HCT116 (cell line): ENCODE data around the gene CAMKK1.

Source experiments
- CEBPB ChIP-seq: IDR thresholded peaks from 2 replicates; pipeline ENCODE4 v1.6.1; 2012; ENCODE audit warnings: low read depth
- EZH2phosphoT487 ChIP-seq: fragments of 200-600 bp; IDR thresholded peaks from 2 replicates; pipeline ENCODE4 v1.6.1; 2018; ENCODE audit warnings: antibody characterized with exemption, borderline replicate concordance
- FOSL1 ChIP-seq: IDR thresholded peaks from 2 replicates; pipeline ENCODE4 v1.6.1; 2012; ENCODE audit warnings: low read depth
- MAX ChIP-seq: IDR thresholded peaks from 2 replicates; pipeline ENCODE4 v1.6.1; 2012
- POLR2A ChIP-seq: IDR thresholded peaks from 2 replicates; pipeline ENCODE4 v1.7.0; 2011; ENCODE audit warnings: borderline replicate concordance; ENCODE audit not compliant: insufficient read depth, insufficient read length; ENCODE audit errors: extremely low read depth
- REST ChIP-seq: IDR thresholded peaks from 2 replicates; pipeline ENCODE4 v1.6.1; 2012; ENCODE audit warnings: low read depth
- SP1 ChIP-seq: IDR thresholded peaks from 2 replicates; pipeline ENCODE4 v1.6.1; 2012; ENCODE audit warnings: low read depth
- SRF ChIP-seq: IDR thresholded peaks from 2 replicates; pipeline ENCODE4 v1.6.1; 2012; ENCODE audit warnings: low read depth
- ZBTB33 ChIP-seq: IDR thresholded peaks from 2 replicates; pipeline ENCODE4 v1.6.1; 2011; ENCODE audit warnings: mild to moderate bottlenecking, low read length, moderate library complexity; ENCODE audit not compliant: insufficient replicate concordance; ENCODE audit errors: extremely low read depth
- ZNF274 ChIP-seq: fragments of 200-500 bp; sonication (Bioruptor generic); IDR thresholded peaks from 2 replicates; pipeline ENCODE4 v1.6.1; 2014; ENCODE audit warnings: mild to moderate bottlenecking, low read depth, low read length, inconsistent platforms
- TF ChIP-seq, protein P1 (sequence below), 3 experiments: fragments of 200-600 bp in 1 of 3; sonication (generic) in 1 of 3; IDR thresholded peaks in 2 of 3; conservative IDR thresholded peaks in 1 of 3; 2 replicates each; pipeline ENCODE4 v1.5.1; 2012 to 2017; ENCODE audit warnings: low read depth in 2 of 3, low read length in 2 of 3, antibody characterized with exemption in 1 of 3, borderline replicate concordance in 1 of 3, control low read depth in 1 of 3, mild to moderate bottlenecking in 1 of 3, mixed read lengths in 1 of 3, mixed run types in 1 of 3, moderate library complexity in 1 of 3; ENCODE audit not compliant: insufficient read depth in 1 of 3
- TF ChIP-seq, protein P2 (sequence below): IDR thresholded peaks from 2 replicates; pipeline ENCODE4 v1.6.1; 2012

- TF ChIP-seq, protein P1, sequence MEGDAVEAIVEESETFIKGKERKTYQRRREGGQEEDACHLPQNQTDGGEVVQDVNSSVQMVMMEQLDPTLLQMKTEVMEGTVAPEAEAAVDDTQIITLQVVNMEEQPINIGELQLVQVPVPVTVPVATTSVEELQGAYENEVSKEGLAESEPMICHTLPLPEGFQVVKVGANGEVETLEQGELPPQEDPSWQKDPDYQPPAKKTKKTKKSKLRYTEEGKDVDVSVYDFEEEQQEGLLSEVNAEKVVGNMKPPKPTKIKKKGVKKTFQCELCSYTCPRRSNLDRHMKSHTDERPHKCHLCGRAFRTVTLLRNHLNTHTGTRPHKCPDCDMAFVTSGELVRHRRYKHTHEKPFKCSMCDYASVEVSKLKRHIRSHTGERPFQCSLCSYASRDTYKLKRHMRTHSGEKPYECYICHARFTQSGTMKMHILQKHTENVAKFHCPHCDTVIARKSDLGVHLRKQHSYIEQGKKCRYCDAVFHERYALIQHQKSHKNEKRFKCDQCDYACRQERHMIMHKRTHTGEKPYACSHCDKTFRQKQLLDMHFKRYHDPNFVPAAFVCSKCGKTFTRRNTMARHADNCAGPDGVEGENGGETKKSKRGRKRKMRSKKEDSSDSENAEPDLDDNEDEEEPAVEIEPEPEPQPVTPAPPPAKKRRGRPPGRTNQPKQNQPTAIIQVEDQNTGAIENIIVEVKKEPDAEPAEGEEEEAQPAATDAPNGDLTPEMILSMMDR (IDR thresholded peaks at IDR 0.05 in 2 of 3, conservative IDR thresholded peaks at IDR 0.05 in 1 of 3; ENCODE audit: borderline replicate concordance in 1 of 3, insufficient read depth in 1 of 3, low read depth in 2 of 3, low read length in 2 of 3): no peak
- TF ChIP-seq POLR2A (no peak), SP1 (no peak), REST (no peak), ZBTB33 (no peak), MAX (no peak), EZH2phosphoT487 (no peak), FOSL1 (no peak), ZNF274 (no peak), SRF (no peak), CEBPB (no peak)
- TF ChIP-seq, protein P2, sequence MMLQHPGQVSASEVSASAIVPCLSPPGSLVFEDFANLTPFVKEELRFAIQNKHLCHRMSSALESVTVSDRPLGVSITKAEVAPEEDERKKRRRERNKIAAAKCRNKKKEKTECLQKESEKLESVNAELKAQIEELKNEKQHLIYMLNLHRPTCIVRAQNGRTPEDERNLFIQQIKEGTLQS: no peak
Measured at GRCh38 chr17:3891626-3892094, 1.2 kb downstream of the CAMKK1 start.
